Esophagus muscularis mucosa (tissue), 4 donors: ENCODE measurements around the gene ITLN1.

ENCODE experiments used
- EP300 ChIP-seq: sonication (generic); formaldehyde crosslinking; IDR thresholded peaks from one replicate; pipeline ENCODE4 v1.6.1; 2017; ENCODE audit warnings: antibody characterized with exemption
- POLR2A ChIP-seq: fragments of 450-650 bp; IDR thresholded peaks from one replicate; pipeline ENCODE4 v1.6.1; 2017; ENCODE audit warnings: antibody characterized with exemption, moderate library complexity, mild to moderate bottlenecking, low read depth
- POLR2AphosphoS5 ChIP-seq, 2 donors: sonication (generic); formaldehyde crosslinking; IDR thresholded peaks; one replicate each; pipeline ENCODE4 v1.6.1; 2017; ENCODE audit warnings: antibody characterized with exemption in 2 of 2
- TF ChIP-seq, protein P1 (sequence below), 3 experiments: fragments of 200-600 bp in 2 of 3; fragments of 450-650 bp in 1 of 3; sonication (generic) in 2 of 3; IDR thresholded peaks; one replicate each; pipeline ENCODE4 v1.5.1; 2017 to 2019; ENCODE audit warnings: antibody characterized with exemption in 3 of 3, mild to moderate bottlenecking in 2 of 3, moderate library complexity in 1 of 3

DNA sequence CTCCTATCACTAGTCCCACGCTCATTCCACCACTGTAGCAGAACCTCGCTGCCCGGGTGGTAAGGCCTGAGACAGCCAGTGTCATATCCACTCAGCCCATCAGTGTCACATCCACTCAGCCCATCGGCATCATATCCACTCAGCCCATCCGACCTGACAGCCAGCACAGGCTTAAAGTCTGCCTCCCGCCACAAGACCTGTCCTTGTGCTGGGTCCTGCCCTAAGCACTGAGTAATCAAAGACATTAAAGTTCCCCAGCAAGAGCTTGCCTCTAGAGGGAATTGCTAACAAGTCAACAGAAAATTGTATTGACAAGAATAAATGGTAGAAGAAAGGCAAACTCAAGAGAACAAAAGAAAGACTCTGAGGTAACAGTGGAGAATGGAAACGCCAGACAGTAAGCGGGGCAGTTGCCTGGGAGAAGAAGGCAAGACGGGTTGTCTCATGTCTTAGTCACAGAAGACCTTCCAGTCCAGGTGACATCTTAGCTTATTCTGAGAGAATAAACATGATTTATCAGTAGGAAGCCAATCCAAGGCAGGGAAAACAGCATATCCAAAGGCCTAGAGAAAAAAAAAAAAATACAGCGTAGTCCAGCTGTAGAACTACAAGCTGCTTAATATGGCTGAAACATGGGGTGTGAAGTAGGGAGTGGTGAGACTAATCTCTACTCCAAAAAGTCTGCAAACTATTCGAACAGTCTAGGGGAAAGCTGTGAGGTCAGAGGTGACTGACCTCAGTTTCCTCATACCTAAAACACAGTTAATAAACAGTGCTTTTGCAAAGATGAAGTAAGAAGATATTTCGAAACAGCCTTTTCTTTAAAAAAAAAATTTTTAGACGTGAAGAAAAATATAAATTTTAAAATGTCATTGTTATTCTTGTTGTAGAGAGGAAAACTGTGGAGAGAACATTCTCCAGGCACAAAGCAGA is 1.1 kb downstream of the ITLN1 start:
- TF ChIP-seq, protein P1, sequence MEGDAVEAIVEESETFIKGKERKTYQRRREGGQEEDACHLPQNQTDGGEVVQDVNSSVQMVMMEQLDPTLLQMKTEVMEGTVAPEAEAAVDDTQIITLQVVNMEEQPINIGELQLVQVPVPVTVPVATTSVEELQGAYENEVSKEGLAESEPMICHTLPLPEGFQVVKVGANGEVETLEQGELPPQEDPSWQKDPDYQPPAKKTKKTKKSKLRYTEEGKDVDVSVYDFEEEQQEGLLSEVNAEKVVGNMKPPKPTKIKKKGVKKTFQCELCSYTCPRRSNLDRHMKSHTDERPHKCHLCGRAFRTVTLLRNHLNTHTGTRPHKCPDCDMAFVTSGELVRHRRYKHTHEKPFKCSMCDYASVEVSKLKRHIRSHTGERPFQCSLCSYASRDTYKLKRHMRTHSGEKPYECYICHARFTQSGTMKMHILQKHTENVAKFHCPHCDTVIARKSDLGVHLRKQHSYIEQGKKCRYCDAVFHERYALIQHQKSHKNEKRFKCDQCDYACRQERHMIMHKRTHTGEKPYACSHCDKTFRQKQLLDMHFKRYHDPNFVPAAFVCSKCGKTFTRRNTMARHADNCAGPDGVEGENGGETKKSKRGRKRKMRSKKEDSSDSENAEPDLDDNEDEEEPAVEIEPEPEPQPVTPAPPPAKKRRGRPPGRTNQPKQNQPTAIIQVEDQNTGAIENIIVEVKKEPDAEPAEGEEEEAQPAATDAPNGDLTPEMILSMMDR (IDR thresholded peaks at IDR 0.05), result no peak
- no peak for TF ChIP-seq POLR2A
- TF ChIP-seq POLR2AphosphoS5 (IDR thresholded peaks at IDR 0.05), result no peak
- TF ChIP-seq EP300, result no peak
